GM12878 (cell line): ENCODE measurements around the gene MUC5AC.

Experiments used
- ATF7 ChIP-seq: fragments of 450-650 bp; IDR thresholded peaks from 2 replicates; pipeline ENCODE4 v1.6.1; 2016; ENCODE audit warnings: low read depth, mild to moderate bottlenecking
- JUNB ChIP-seq: IDR thresholded peaks from 2 replicates; pipeline ENCODE4 v1.6.1; 2016; ENCODE audit warnings: antibody characterized with exemption, mild to moderate bottlenecking
- JUND ChIP-seq: IDR thresholded peaks from 2 replicates; pipeline ENCODE4 v1.6.1; 2012; ENCODE audit warnings: low read depth, mild to moderate bottlenecking, low read length, improper control_type of control experiment, moderate library complexity
- PAX8 ChIP-seq: fragments of 450-650 bp; IDR thresholded peaks from 2 replicates; pipeline ENCODE4 v1.6.1; 2017; ENCODE audit warnings: mild to moderate bottlenecking, moderate library complexity
- TCF12 ChIP-seq: IDR thresholded peaks from 2 replicates; pipeline ENCODE4 v1.6.1; 2011; ENCODE audit warnings: low read depth, mild to moderate bottlenecking, low read length

GRCh38 chr11:1224491-1225385 is 67.0 kb downstream of the MUC5AC start:
- TF ChIP-seq ATF7, result no peak
- TF ChIP-seq TCF12, result no peak
- TF ChIP-seq PAX8, result no peak
- TF ChIP-seq JUNB, result no peak
- no peak for TF ChIP-seq JUND
